ENCODE results near the gene TTC3.

DNA sequence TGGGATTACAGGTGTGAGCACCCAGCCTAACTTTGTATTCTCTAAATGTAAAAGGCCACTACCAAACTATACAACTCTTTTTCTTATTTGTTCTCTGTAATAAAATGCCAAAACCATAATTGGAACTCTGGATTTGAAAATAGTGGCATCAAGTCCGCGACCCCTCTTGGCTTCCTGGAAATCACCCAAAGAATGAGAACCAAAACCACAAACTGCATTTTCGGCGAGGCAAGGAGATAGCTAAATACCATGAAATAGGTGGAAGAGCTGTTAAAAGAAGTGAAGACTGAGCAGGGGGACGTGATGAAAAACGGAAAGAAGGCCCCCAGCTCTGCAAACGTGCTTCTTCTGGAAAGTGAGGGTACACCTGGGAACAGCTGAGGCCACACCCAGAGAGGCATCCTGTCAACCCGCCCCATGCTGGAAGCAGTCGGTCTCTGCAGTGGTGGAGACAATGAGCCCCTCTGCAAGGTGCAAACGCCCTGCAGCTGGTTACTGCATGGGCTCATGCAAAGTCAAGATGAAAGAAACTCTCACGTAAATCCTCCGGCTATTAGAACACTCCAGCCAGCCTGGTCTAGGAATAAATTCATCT lies 171.5 kb downstream of the TTC3 start:
- TF ChIP-seq, protein P1, sequence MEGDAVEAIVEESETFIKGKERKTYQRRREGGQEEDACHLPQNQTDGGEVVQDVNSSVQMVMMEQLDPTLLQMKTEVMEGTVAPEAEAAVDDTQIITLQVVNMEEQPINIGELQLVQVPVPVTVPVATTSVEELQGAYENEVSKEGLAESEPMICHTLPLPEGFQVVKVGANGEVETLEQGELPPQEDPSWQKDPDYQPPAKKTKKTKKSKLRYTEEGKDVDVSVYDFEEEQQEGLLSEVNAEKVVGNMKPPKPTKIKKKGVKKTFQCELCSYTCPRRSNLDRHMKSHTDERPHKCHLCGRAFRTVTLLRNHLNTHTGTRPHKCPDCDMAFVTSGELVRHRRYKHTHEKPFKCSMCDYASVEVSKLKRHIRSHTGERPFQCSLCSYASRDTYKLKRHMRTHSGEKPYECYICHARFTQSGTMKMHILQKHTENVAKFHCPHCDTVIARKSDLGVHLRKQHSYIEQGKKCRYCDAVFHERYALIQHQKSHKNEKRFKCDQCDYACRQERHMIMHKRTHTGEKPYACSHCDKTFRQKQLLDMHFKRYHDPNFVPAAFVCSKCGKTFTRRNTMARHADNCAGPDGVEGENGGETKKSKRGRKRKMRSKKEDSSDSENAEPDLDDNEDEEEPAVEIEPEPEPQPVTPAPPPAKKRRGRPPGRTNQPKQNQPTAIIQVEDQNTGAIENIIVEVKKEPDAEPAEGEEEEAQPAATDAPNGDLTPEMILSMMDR (IDR thresholded peaks at IDR 0.05; ENCODE audit: poor library complexity, severe bottlenecking), result no peak
- TF ChIP-seq, protein P2, sequence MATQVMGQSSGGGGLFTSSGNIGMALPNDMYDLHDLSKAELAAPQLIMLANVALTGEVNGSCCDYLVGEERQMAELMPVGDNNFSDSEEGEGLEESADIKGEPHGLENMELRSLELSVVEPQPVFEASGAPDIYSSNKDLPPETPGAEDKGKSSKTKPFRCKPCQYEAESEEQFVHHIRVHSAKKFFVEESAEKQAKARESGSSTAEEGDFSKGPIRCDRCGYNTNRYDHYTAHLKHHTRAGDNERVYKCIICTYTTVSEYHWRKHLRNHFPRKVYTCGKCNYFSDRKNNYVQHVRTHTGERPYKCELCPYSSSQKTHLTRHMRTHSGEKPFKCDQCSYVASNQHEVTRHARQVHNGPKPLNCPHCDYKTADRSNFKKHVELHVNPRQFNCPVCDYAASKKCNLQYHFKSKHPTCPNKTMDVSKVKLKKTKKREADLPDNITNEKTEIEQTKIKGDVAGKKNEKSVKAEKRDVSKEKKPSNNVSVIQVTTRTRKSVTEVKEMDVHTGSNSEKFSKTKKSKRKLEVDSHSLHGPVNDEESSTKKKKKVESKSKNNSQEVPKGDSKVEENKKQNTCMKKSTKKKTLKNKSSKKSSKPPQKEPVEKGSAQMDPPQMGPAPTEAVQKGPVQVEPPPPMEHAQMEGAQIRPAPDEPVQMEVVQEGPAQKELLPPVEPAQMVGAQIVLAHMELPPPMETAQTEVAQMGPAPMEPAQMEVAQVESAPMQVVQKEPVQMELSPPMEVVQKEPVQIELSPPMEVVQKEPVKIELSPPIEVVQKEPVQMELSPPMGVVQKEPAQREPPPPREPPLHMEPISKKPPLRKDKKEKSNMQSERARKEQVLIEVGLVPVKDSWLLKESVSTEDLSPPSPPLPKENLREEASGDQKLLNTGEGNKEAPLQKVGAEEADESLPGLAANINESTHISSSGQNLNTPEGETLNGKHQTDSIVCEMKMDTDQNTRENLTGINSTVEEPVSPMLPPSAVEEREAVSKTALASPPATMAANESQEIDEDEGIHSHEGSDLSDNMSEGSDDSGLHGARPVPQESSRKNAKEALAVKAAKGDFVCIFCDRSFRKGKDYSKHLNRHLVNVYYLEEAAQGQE (IDR thresholded peaks at IDR 0.05; ENCODE audit: borderline replicate concordance), result no peak
- no peak for TF ChIP-seq EZH2 (IDR thresholded peaks at IDR 0.05; ENCODE audit: borderline replicate concordance, insufficient read depth, low read length, poor library complexity, severe bottlenecking)
- TF ChIP-seq EP300 (conservative IDR thresholded peaks at IDR 0.05; ENCODE audit: poor library complexity, severe bottlenecking), result no peak
- TF ChIP-seq TAF1 (IDR thresholded peaks at IDR 0.05; ENCODE audit: low read depth), result no peak
- no peak for TF ChIP-seq RAD21 (conservative IDR thresholded peaks at IDR 0.05)
- no peak for TF ChIP-seq POLR2AphosphoS5 (IDR thresholded peaks at IDR 0.05)

All from neural cell (in vitro differentiated cells).